ENCODE data around the gene CWC25.

CWC25 gene

DNA sequence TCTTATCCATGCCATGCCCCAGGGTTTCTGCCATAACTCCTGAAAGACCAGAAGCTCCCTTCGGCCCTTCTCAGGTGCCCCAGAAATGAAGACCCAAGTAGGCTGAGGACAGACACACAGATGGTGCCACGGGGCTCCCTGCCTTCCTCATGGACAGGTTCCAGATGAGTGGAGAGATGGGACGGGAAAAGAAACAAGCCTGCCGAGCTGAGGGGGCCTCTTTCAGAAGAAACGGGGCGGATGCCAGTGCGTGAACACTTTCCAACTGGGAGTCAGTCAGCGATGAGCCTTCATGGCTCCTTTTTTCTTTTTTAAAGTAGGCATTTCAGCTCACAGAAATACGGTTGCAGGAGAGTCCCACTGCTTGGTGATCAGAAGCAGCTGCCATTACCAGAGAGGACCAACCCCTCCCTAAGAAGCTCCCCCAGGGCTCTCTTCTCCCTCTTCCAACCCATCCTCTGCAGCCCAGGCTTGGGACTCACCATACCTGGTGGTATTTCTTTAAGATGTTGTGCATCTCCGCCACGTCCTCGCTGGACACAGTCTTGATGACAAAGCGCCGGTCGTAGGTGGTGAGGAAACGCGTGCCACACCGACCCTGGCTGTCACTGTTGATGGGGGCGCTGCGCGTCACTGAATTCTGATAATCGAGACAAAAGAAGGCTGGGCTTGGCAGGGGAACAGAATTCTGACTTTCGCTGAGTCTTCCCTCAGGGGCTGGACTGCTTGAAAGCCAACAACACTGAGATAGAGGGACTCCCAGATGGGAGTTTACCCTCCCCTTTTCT lies 45.0 kb downstream of the CWC25 start:
- no peak for DNase-seq

DNA sequence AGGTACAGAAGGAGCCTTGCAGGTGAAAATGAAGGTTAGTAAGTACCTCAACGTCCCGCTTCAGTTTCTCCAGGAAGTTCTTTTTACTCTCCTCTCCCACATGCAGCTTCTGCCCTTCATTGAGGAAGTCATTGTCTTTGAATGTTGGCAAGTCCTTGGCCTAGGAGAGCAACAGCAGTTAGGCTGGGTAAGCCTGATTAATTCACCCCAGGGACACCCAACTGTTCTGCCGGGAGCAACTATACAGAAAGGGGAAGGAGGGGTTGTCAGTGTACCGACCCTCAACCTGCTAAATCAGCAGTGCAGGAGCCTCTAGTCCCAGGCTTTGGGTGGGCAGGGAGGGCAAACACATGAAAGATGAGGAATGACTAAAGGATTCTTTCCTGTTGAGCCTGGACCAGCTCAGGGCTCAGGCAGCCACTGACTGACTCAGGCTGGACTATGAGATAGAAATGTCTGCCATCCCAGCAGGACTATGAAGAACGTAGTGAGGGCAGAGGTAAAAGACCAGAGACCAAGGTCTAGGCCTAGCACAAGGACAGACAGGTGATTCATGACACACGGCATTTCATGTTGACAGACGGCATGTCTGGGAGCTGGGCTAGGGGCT lies 47.4 kb downstream of the CWC25 start:
- no peak for DNase-seq

DNA sequence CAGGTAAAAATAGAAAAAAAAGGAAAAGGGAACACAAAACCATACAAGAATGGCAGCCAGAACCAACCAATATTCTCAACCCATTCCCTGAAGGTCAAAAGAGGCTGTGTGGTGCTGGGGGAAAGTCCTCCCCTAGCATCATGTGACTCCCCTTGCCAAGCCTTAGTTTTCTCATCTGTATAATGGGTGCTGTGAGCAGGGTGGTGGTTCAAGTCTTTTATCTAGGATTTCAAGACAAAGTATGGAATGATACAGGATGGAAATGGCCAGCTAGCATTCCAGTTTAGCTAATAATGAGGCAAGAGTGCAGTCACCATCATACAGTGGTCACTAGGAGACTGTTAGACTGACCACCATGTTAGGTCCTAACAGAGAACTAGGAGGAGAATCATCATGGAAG lies 51.9 kb downstream of the CWC25 start:
- no peak for DNase-seq

DNA sequence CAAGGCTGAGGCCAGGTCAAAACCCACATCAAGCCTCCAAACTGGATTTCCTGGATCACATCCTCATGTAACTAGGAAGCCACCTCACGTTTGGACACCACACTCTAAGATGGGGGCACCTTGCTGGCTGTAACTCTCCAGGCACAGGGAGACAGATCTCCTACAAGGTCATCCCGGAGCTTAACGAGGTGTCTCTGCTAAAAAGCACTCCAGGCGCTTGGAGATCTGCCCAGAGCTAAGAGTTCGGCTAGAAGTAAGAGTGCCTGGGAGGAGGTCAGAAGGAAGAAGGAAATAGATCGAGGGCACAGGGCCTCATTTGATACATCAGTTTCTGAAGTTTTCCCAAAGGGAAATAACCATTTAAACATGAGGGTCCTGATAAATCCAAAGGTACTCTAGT lies 56.7 kb downstream of the CWC25 start:
- no peak for DNase-seq

DNA sequence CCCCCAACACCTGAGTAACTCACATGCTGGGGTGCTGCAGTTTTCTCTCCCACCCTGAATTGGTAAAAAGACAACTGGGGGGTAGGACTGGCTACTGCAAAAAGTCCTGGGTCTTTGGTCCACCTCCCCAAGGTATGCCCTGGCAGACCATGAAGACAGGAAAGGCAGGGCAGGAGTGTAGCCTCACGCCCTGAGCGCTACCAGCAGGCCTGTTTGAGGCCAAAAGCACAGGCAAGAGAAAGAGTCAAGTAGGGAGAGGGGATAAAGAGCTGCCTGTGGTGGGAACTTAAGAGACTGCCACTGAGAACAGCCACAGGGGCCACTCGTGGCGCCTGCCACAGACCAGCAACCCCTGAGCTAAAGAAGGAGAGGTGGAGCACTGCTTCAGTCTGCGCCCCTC lies 58.8 kb downstream of the CWC25 start:
- DNase-seq: no peak

DNA sequence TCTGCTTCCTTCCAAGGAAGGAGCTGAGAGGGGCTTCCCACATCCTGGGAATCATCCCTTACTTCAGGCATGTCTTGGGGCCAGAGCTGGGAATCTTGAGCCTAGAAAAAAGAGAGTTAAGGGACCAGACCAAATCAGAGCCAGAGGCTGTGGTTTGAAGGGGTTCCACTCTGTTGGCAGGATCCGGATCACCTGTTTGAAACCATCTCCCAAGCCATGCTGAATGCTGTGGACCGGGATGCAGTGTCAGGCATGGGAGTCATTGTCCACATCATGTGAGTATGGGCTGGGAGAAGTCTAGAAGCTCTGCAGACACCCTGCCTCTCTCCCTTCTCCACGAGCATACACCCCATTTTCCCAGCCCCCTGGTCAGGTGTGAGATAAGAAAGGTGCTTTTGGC lies 62.9 kb downstream of the CWC25 start:
- no peak for DNase-seq

- DNase-seq: peak; percentile 88
These were observed 63.5 kb downstream of the CWC25 start for GRCh38 chr17:38761612-38762011.

DNA sequence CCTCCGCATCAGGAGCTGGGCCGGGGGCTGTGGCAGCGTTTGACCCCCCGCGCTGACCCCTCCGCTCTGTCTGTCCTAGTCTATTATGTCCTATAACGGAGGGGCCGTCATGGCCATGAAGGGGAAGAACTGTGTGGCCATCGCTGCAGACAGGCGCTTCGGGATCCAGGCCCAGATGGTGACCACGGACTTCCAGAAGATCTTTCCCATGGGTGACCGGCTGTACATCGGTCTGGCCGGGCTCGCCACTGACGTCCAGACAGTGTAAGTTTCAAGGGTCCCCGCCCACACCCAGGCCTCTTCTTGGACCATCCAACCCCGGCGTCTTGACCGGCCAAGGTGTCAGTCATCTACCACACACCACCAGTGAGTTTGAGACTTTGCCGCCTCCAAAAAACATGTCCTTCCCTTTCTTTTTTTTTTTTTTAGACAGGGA lies 72.0 kb downstream of the CWC25 start:
- peak; percentile 61 for DNase-seq

- peak; percentile 100 for DNase-seq
These were observed 72.6 kb downstream of the CWC25 start, which contains the start of gene PSMB3 for GRCh38 chr17:38752308-38753070. Gene PSMB3, plus strand, starts transcription at chr17:38752741. Its CDS starts 86 bp downstream, at chr17:38752827.

DNA sequence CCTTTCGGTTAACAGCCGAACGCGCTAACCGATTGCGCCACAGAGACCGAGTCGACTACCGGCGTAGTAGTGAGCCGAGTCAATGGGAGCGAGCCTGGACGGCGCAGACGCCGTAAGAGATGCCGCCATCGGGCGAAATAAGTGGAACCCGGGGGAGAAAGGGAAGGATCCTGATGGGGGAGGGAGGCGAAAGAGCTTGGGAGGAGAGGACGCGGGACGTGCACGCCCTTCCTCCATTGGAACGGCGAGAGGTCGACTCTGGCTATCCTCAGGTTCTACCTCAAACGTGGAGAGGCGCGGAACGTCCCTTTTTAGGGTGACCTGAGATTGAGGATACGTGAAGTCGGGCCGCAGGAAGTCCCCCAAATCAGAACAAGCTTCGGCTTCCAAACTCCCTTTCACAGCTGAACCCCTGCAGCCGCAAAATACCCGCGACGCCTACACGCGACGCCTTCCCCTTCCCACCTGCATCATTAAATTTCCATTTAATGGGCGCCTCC lies 73.3 kb downstream of the CWC25 start:
- DNase-seq: peak; percentile 94

DNA sequence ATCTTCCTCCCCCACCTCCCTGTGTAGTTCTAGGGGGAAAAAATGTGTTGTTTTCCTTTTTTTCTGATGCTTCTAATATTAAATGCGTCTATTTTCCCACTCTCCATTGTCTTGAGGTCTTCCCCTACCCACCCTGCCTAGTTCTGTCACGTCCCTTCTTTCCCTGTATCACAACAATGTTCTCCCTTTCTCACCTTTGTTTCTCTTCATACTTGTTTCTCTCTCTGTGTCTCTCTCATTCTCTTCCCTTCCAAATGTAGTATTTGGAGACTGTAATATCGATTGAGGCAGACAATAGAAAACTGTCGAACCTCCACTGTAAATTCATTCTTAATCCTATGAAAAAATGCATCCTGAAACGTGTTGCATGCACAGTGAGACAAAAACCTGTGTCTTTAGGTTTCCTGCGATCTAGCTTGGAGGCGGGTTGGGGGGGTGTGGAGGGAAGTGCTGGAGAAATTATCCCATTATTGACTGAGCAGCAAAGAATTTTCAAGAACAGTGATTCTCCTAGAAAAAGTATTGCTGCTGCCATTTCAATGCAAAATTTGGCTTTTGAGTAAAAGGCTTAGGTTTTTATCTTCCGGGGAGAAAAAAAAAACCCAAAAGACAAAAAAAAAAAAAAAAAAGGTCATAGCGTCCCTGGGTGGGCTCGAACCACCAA lies 73.8 kb downstream of the CWC25 start:
- no peak for DNase-seq
